GM18873 (cell line): ENCODE data around the gene APH1A.
A peak's percentile ranks its signal among the peaks of the same experiment; 100 is the strongest.
"Not testable (repeated sequence)": the region's sequence is repeated elsewhere in the genome, so short reads cannot be mapped to it uniquely, and the experiment has no call there.

Experiments
- ATAC-seq: cut with Tn5 transposase; IDR thresholded peaks from one replicate; pipeline ENCODE4 v1.9.1; 2021; ENCODE audit warnings: mild to moderate bottlenecking, moderate library complexity, moderate number of reproducible peaks; ENCODE audit not compliant: unreplicated experiment, low FRiP score

The APH1A gene

GRCh38 chr1:150269451-150269850 lies 635 bp upstream of the APH1A start:
- no peak for ATAC-seq

- ATAC-seq, result peak; percentile 12
These were observed 494 bp downstream of the APH1A start for GRCh38 chr1:150268340-150268704.

- no peak for ATAC-seq
These were observed 920 bp downstream of the APH1A start for GRCh38 chr1:150267896-150268295.

GRCh38 chr1:150263549-150263948 lies 5.3 kb downstream of the APH1A start:
- no peak for ATAC-seq

- ATAC-seq, result no peak
These were observed 6.2 kb downstream of the APH1A start for GRCh38 chr1:150262388-150263320.

DNA sequence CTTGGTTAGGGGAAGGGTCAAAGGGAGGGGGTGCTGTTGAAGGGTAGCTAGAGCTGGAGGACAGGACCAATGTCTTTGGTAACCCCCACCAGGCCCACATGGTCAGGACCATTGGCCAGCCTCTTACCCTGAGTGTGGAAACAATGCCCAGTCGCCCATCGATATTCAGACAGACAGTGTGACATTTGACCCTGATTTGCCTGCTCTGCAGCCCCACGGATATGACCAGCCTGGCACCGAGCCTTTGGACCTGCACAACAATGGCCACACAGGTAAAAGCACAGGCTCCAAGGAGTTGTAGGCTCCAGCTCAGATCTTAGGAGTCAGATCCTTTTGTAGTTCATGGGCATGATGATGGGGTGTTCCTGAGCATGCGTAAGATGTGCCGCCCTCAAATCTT lies 7.4 kb downstream of the APH1A start:
- ATAC-seq, result no peak

GRCh38 chr1:150259758-150260669 lies 8.8 kb downstream of the APH1A start:
- no peak for ATAC-seq

GRCh38 chr1:150259217-150259616 lies 9.6 kb downstream of the APH1A start:
- no peak for ATAC-seq

GRCh38 chr1:150257624-150258585 lies 10.9 kb downstream of the APH1A start, which contains the start of gene CA14:
Gene CA14, plus strand, starts transcription at chr1:150257774. Its CDS starts 355 bp downstream, at chr1:150258129.
- no peak for ATAC-seq

DNA sequence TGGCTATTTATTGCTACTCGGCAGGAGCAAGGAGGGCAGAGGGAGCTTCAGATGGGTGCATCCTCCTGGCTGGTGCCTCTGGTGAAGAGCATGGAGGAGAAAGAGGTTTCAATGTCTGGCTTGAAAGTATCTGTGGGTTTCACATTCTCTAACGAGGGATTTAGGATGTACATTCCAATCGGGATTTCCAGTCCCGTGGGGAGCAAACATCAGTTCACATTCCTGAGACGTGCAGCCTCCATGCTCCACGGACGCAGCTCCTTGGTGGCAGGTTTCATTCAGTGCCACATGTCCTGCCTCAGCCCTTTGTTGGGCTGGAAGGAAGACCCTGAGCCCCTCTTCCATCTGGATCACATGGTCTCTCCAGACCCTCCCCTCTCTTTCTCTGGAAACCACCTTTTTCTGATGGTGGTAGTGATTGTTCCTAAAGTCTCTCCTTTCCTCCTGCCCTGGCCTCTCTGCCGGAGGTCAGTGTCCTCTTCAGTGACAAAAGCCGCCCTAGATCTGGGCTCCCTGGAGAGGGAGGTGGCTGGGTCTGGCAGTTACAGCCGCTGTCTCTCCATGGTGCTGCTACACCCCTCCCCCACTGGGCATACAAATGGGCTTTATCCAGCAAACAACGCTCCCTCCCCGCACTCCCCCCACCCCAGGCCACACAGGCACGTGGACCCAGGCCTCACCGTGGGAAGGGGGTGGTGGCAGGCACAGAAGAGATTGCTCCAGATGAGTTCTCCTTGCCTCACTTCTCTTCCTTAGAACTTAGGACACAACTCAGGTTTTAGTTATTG lies 12.1 kb downstream of the APH1A start:
- ATAC-seq, result no peak

DNA sequence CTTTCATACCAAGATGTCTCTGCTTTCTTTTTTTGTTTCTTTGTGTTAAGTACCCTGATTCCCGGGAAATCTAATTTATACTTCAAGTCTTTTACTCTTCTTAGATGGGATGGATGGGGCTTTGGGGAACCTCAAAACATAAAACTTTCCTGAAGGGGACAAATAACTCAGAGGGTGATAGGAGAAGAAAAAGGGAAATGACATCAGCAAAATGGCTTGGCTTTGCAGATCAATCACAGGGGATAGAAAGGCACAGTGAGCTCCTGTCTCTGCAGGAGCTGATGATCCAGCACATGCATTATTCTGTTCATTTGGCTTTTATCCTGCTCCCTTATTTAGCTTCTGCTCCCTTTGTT lies 12.6 kb downstream of the APH1A start:
- no peak for ATAC-seq

DNA sequence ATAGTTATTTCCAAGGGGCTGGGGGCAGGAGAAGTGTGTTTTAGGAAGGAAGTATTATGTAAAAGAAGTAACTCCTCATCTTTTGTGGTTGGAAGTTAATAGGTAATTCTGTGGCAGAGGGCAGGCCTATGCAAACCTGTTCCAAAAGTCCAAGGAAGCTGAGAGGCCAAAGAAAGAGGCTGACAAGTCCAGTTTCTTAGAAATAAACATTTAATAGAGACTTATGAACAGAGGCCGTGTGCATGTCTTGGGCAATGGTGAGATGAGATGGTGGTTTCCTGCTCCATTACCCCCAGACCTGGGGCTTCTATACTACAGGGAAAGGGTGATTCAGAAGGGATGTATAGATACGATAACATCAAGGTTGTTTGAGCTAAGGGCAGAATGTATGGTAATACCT lies 18.9 kb downstream of the APH1A start:
- ATAC-seq, result no peak

DNA sequence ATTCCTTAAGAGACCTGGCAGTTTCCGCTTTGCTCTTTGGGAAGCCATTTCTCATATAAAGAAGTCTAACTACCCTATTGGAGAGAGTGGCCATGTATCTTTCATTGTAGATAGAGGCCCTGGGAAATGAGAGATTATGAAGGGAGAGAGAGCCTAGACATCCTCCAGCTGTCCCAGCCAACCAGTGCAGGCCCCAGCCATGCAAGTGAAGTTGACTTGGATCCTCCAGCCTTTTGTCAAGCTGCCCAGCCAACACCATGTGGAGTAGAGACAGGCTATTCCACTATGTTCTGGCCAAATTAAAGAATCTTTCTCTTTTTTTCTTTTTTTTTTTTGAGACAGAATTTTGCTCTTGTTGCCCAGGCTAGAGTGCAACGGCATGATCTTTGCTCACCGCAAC lies 25.8 kb downstream of the APH1A start:
- no peak for ATAC-seq

DNA sequence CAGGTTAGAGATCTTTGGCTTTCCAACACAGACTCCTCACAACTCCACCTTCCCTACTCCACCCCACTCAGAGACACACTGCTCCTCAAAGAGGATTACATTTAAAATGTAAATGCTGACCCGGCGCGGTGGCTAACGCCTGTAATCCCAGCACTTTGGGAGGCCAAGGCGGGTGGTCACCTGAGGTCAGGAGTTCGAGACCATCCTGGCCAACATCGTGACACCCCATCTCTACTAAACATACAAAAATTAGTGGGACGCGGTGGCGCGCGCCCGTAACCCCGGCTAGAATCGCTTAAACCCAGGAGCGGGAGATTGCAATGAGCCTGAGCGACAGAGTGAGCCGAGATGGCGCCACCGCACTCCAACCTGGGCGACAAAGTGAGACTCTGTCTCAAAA lies 31.1 kb downstream of the APH1A start:
- no peak for ATAC-seq

DNA sequence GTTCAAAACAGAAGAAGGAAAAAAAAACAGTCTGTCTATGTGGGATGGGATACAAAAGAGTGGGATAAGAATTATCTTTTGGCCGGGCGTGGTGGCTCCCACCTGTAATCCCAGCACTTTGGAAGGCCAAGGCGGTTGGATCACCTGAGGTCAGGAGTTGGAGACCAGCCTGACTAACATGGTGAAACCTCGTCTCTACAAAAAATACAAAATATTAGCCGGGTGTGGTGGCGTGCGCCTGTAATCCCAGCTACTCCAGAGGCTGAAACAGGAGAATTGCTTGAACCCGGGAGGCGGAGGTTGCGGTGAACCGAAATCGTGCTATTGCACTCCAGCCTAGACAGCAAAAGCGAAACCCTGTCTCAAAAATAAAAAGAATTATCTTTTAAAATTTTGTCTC lies 31.6 kb downstream of the APH1A start:
- ATAC-seq, result not testable (repeated sequence)

GRCh38 chr1:150236614-150237100 lies 32.2 kb downstream of the APH1A start:
- ATAC-seq, result peak; percentile 1

DNA sequence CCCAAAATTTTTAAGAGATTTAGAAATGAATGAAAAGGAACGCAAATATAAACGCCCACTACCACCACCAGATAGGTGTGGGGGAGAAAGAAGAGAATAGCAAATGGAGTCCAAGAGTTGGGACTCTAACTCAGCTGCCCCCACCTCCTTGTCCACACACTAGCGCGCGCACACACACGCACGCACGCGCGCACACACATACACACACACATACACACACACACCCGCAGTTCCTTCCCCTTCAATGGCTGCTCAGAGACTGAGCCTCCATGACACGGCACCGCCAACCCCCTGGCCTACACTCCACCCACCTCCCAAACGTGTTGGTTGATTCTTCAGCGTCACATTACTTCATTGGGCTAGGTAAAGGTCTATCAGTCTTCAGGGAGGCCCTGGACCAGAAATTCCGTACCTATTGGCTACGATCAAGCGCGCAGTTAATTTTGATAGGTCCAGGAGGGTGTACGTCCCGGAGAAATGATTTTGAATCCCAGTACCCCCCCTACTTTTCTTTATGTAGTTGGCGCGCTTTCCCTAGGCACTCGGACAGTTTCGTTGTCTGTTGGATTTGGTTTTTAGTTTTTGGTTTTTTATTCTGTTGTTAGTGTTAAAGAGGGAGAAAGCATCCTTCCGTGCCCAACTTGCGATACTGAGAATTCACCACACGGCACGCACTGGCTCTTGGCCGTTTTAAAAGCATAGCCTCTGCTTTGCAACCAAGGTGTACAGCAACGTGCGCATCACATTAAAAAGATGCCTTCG lies 32.8 kb downstream of the APH1A start, which contains the start of gene ANP32E:
TSS of gene ANP32E (minus strand) at position 261 of the 762 bp plus-strand sequence. CDS start 326 bp downstream, outside the sequence.
- ATAC-seq, result peak; percentile 88

- no peak for ATAC-seq
These were observed 33.4 kb downstream of the APH1A start for GRCh38 chr1:150235294-150235851.
